H1 (cell line): Measurements from ENCODE around the gene UNC119B. TPM values are rescaled to one million over a fixed set of nuclear protein-coding genes. Genes with fewer than 3 reads are reported as not detected.

Experiments used
- CTCF ChIA-PET: fragments of 300-600 bp; sonication (Branson Sonifier 250); formaldehyde crosslinking; loops from one replicate; lab custom pipeline; 2021; ENCODE audit not compliant: partially characterized antibody; lab: Charles Lee
- POLR2A ChIA-PET: fragments of 300-600 bp; sonication (Branson Sonifier 250); formaldehyde crosslinking; loops from one replicate; lab custom pipeline; 2021; ENCODE audit warnings: inconsistent platforms; ENCODE audit not compliant: partially characterized antibody; lab: Charles Lee
- DNase-seq, 2 experiments: peaks; one replicate each; pipeline versions ENCODE4 v3.0.0 to v3.0.0-alpha.2; 2010 to 2022; ENCODE audit warnings: low spot score in 2 of 2, low read depth in 1 of 2, mixed read lengths in 1 of 2
- FAIRE-seq: peaks from 2 replicates; lab custom pipeline; 2011; peaks lifted over from hg19 to GRCh38; lab: Jason Lieb, UNC
- H2AFZ ChIP-seq: 2 replicates; pipeline ENCODE4 v1.8.1; 2012; ENCODE audit warnings: low read length, inconsistent platforms
- H2AK5ac ChIP-seq: 2 replicates; pipeline ENCODE4 v1.6.1; 2013; ENCODE audit warnings: low read depth, low read length
- H2BK120ac ChIP-seq: replicated peaks from 2 replicates; pipeline ENCODE3; 2013; ENCODE audit warnings: low read depth, low read length, inconsistent platforms
- H2BK12ac ChIP-seq: 2 replicates; pipeline ENCODE4 v1.6.1; 2013; ENCODE audit warnings: low read depth, low read length
- H2BK15ac ChIP-seq: 2 replicates; pipeline ENCODE4 v1.6.1; 2013; ENCODE audit warnings: low read length
- H2BK20ac ChIP-seq: 2 replicates; pipeline ENCODE4 v1.6.1; 2013; ENCODE audit warnings: low read length
- H2BK5ac ChIP-seq: 2 replicates; pipeline ENCODE4 v1.6.1; 2013; ENCODE audit warnings: low read depth, low read length
- H3K14ac ChIP-seq: 2 replicates; pipeline ENCODE4 v1.6.1; 2013; ENCODE audit warnings: inconsistent platforms; ENCODE audit not compliant: insufficient read length
- H3K18ac ChIP-seq: 2 replicates; pipeline ENCODE4 v1.6.1; 2013; ENCODE audit warnings: low read length; ENCODE audit errors: extremely low read depth
- H3K23ac ChIP-seq: 2 replicates; pipeline ENCODE4 v1.6.1; 2013; ENCODE audit warnings: inconsistent platforms; ENCODE audit not compliant: insufficient read length
- H3K23me2 ChIP-seq: 2 replicates; pipeline ENCODE4 v1.6.1; 2013; ENCODE audit warnings: low read depth, low read length
- H3K27ac ChIP-seq: 2 replicates; pipeline ENCODE4 v1.6.1; 2011; ENCODE audit warnings: low read depth, low read length, inconsistent platforms
- H3K27me3 ChIP-seq, 4 experiments: replicated peaks in 1 of 4; 1 replicate in 1 of 4; 2 replicates in 3 of 4; pipeline versions ENCODE4 v1.6.1 to v1.8.1; 2011 to 2013; ENCODE audit warnings: low read length in 3 of 4, mild to moderate bottlenecking in 3 of 4, inconsistent platforms in 2 of 4, mixed read lengths in 2 of 4, moderate library complexity in 1 of 4; ENCODE audit not compliant: control insufficient read depth in 3 of 4, insufficient read depth in 3 of 4; ENCODE audit errors: extremely low read depth in 1 of 4
- H3K36me3 ChIP-seq, 4 experiments: 2 replicates each; pipeline versions ENCODE4 v1.6.1 to v1.8.1; 2011 to 2013; ENCODE audit warnings: mild to moderate bottlenecking in 4 of 4, low read length in 3 of 4, moderate library complexity in 2 of 4, control low read depth in 1 of 4, inconsistent platforms in 1 of 4; ENCODE audit not compliant: insufficient read depth in 4 of 4, control insufficient read depth in 2 of 4
- H3K4ac ChIP-seq: replicated peaks from 2 replicates; pipeline ENCODE3; 2013; ENCODE audit warnings: low read length, low read depth, mixed read lengths, inconsistent platforms; ENCODE audit not compliant: insufficient read length
- H3K4me1 ChIP-seq, 4 experiments: replicated peaks in 1 of 4; 1 replicate in 1 of 4; 2 replicates in 3 of 4; pipeline versions ENCODE4 v1.6.1 to v1.8.1; 2011 to 2013; ENCODE audit warnings: low read length in 3 of 4, inconsistent platforms in 2 of 4, mixed read lengths in 1 of 4; ENCODE audit not compliant: insufficient read depth in 4 of 4, control insufficient read depth in 3 of 4
- H3K4me2 ChIP-seq, 2 experiments: 2 replicates each; pipeline versions ENCODE4 v1.6.1 to v1.8.1; 2011 to 2013; ENCODE audit warnings: low read depth in 2 of 2, low read length in 2 of 2, control low read depth in 1 of 2, inconsistent platforms in 1 of 2, mild to moderate bottlenecking in 1 of 2; ENCODE audit not compliant: insufficient read depth in 1 of 2
- H3K4me3 ChIP-seq, 4 experiments: fragments of 200-600, 300-600 bp in 1 of 4; sonication (generic), shearing (Covaris generic), sonication (Bioruptor Twin) in 1 of 4; 2 replicates each; pipeline versions ENCODE4 v1.5.1 to v1.8.1; 2011 to 2016; ENCODE audit warnings: low read length in 4 of 4, low read depth in 3 of 4, control low read depth in 2 of 4, inconsistent platforms in 2 of 4, mild to moderate bottlenecking in 2 of 4, mixed read lengths in 1 of 4, moderate library complexity in 1 of 4; ENCODE audit not compliant: insufficient read depth in 2 of 4; ENCODE audit errors: extremely low read depth in 1 of 4
- H3K56ac ChIP-seq: replicated peaks from 2 replicates; pipeline ENCODE3; 2013; ENCODE audit warnings: low read depth, mild to moderate bottlenecking, mixed read lengths, low read length, inconsistent platforms; ENCODE audit not compliant: insufficient read length
- H3K79me1 ChIP-seq: 2 replicates; pipeline ENCODE4 v1.6.1; 2013; ENCODE audit warnings: low read depth, low read length, control low read depth
- H3K79me2 ChIP-seq, 2 experiments: 2 replicates each; pipeline versions ENCODE4 v1.6.1 to v1.8.1; 2012 to 2013; ENCODE audit warnings: low read length in 2 of 2, mild to moderate bottlenecking in 2 of 2, inconsistent platforms in 1 of 2; ENCODE audit not compliant: insufficient read depth in 2 of 2, control insufficient read depth in 1 of 2
- H3K9ac ChIP-seq, 4 experiments: replicated peaks in 1 of 4; 1 replicate in 1 of 4; 2 replicates in 3 of 4; pipeline versions ENCODE4 v1.6.1 to v1.8.1; 2011 to 2013; ENCODE audit warnings: low read depth in 3 of 4, low read length in 3 of 4, control low read depth in 2 of 4, mild to moderate bottlenecking in 2 of 4, moderate library complexity in 2 of 4, inconsistent platforms in 1 of 4; ENCODE audit errors: extremely low read depth in 1 of 4
- H3K9me3 ChIP-seq, 2 experiments: 2 replicates each; pipeline versions ENCODE4 v1.6.1 to v1.8.1; 2012 to 2013; ENCODE audit warnings: mild to moderate bottlenecking in 2 of 2, moderate library complexity in 2 of 2, control low read depth in 1 of 2, inconsistent platforms in 1 of 2, low read depth in 1 of 2, low read length in 1 of 2, mixed read lengths in 1 of 2; ENCODE audit not compliant: insufficient read depth in 2 of 2
- H4K20me1 ChIP-seq, 2 experiments: replicated peaks in 1 of 2; 2 replicates each; pipeline versions ENCODE3 to v1.8.1; 2011 to 2013; ENCODE audit warnings: inconsistent platforms in 2 of 2, low read length in 2 of 2, mild to moderate bottlenecking in 1 of 2; ENCODE audit not compliant: insufficient read depth in 2 of 2, control insufficient read depth in 1 of 2
- H4K5ac ChIP-seq: 2 replicates; pipeline ENCODE4 v1.6.1; 2013; ENCODE audit warnings: low read length, low read depth, mixed read lengths, inconsistent platforms; ENCODE audit not compliant: insufficient read length
- H4K8ac ChIP-seq: 2 replicates; pipeline ENCODE4 v1.8.0; 2013; ENCODE audit warnings: mild to moderate bottlenecking, moderate library complexity, low read length, inconsistent platforms; ENCODE audit not compliant: insufficient read depth; ENCODE audit errors: extremely low read depth
- H4K91ac ChIP-seq: replicated peaks from 2 replicates; pipeline ENCODE3; 2013; ENCODE audit warnings: low read length, mixed read lengths, inconsistent platforms; ENCODE audit not compliant: insufficient read length
- CBX5 ChIP-seq: fragments of 300-800, 300-1000 bp; sonication (generic); IDR thresholded peaks from 2 replicates; pipeline ENCODE4 v1.7.1; 2016; ENCODE audit warnings: antibody characterized with exemption, low read length, low read depth
- CEBPB ChIP-seq: IDR thresholded peaks from 2 replicates; pipeline ENCODE4 v1.6.1; 2012; ENCODE audit warnings: low read depth, low read length
- CHD2 ChIP-seq: IDR thresholded peaks from 2 replicates; pipeline ENCODE4 v1.6.1; 2012; ENCODE audit warnings: low read length, improper control_type of control experiment
- EP300 ChIP-seq, 2 experiments: IDR thresholded peaks; 1 replicate in 1 of 2; 2 replicates in 1 of 2; pipeline ENCODE4 v1.6.1; 2011 to 2012; ENCODE audit warnings: low read depth in 2 of 2, low read length in 2 of 2, mild to moderate bottlenecking in 2 of 2, borderline replicate concordance in 1 of 2, inconsistent platforms in 1 of 2, moderate library complexity in 1 of 2
- KDM4A ChIP-seq: IDR thresholded peaks from one replicate; pipeline ENCODE4 v1.7.1; 2012; ENCODE audit warnings: low read depth, mild to moderate bottlenecking, moderate library complexity, low read length, inconsistent platforms; ENCODE audit not compliant: severe bottlenecking
- NANOG ChIP-seq: IDR thresholded peaks from 2 replicates; pipeline ENCODE4 v1.6.1; 2011; ENCODE audit warnings: low read length, low read depth, mild to moderate bottlenecking, inconsistent platforms; ENCODE audit not compliant: insufficient read depth, poor library complexity, severe bottlenecking
- POLR2A ChIP-seq, 2 experiments: IDR thresholded peaks; 1 replicate in 1 of 2; 2 replicates in 1 of 2; pipeline ENCODE4 v1.6.1; 2011; ENCODE audit warnings: low read depth in 2 of 2, low read length in 2 of 2, mild to moderate bottlenecking in 2 of 2; ENCODE audit errors: control extremely low read depth in 1 of 2
- POU5F1 ChIP-seq: IDR thresholded peaks from 2 replicates; pipeline ENCODE4 v1.6.1; 2011; ENCODE audit warnings: low read depth, mild to moderate bottlenecking, low read length, moderate library complexity
- SIRT6 ChIP-seq: IDR thresholded peaks from one replicate; pipeline ENCODE4 v1.7.1; 2012; ENCODE audit warnings: low read length, inconsistent platforms
- SP2 ChIP-seq: IDR thresholded peaks from 2 replicates; pipeline ENCODE4 v1.6.1; 2012; ENCODE audit warnings: mild to moderate bottlenecking, low read length, inconsistent platforms
- WGBS, 2 experiments: shearing (Covaris generic) in 1 of 2; methylation state at CpG; one replicate each; pipeline versions ENCODE4 v1.1.6 to v1.1.7; 2013 to 2015; ENCODE audit warnings: low lambda C conversion rate in 2 of 2, mixed read lengths in 2 of 2, inconsistent platforms in 1 of 2, low coverage in 1 of 2, missing lambda C conversion rate in 1 of 2; ENCODE audit not compliant: insufficient replicate concordance in 2 of 2, insufficient coverage in 1 of 2, insufficient read length in 1 of 2; ENCODE audit errors: extremely low coverage in 1 of 2, missing lambda C conversion rate in 1 of 2; 5-methylcytosine and 5-hydroxymethylcytosine counted together
- polyA plus RNA-seq, 7 experiments: library from polyadenylated mRNA; depleted of rRNA in 3 of 7; stranded (reverse) in 5 of 7; unstranded in 2 of 7; fragments of >200 nt in 5 of 7; fragments of 200-250 nt in 2 of 7; gene quantifications; 1 replicate in 5 of 7; 2 replicates in 1 of 7; 4 replicates in 1 of 7; pipeline versions ENCODE4 v1.2.1 to v1.2.3, GENCODE V29; 2011 to 2013; ENCODE audit warnings: missing spikeins in 2 of 7, mixed read lengths in 2 of 7
- total RNA-seq: library from RNA; stranded (reverse); fragmentation: NEBNext Ultra II Directional; extraction: Animal tissue kit (Norgen Biotek cat#: 25700); gene quantifications from 2 replicates; pipeline ENCODE4 v1.2.1, GENCODE V29; 2021
- TF ChIP-seq, protein P1 (sequence below): IDR thresholded peaks from 2 replicates; pipeline ENCODE4 v1.6.1; 2012; ENCODE audit warnings: inconsistent platforms

Gene UNC119B
- total and polyA plus RNA-seq, 2 of the 8 experiments (the other 6 are each of a cell fraction or from before 2014, with no cell fraction given), result 40.5 to 50.1 TPM

DNA sequence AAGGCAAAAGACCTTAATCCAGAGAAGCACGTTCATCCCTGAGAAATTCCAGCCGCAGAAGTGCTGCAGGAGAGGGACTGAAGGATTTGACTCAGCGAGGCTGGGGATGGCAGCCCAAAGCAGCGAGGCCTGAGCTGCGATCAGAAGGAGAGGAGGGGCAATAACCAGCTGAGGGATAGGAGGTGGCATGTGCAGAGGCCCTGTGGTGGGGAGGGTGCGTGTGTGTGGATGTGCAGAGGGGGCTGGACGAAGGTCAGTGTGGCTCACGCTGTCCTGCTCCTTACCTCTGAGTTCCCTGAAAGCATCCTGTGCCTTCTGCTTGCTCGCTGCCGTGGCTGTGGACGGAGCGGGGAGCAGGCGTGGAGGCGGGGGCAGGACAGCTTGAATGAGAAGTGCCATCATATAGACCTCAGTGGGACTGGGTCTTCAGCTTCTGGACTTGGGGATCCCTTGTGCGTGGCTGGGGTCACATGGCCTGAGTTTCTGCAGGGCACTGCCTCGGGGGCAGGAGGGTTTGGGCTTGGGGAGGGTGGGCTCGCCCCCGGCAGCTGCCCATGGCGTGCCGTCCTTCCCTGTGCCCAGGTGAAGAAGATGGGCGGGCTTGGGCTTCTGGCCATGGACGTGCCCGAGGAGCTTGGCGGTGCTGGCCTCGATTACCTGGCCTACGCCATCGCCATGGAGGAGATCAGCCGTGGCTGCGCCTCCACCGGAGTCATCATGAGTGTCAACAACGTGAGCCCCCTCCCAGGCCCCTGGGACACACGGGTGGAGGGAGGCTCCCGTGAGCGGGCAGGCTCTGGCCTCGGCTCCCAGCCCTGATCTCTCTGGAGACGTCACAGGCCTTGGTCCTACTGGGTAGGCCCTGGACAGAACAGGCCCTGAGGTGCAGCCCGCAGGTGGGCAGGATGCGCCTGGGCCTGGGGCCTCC is 26.4 kb downstream of the UNC119B start:
- H3K4me2 ChIP-seq, result no peak overlapping the region
- H2BK120ac ChIP-seq, result no peak overlapping the region
- POLR2A ChIA-PET, result no interaction called here
- TF ChIP-seq SIRT6 (no peak), POU5F1 (no peak), EP300 (IDR thresholded peaks at IDR 0.05; ENCODE audit: borderline replicate concordance in 1 of 2, low read depth in 2 of 2, low read length in 2 of 2) (no peak), POLR2A (IDR thresholded peaks at IDR 0.05; ENCODE audit: control extremely low read depth in 1 of 2, low read depth in 2 of 2, low read length in 2 of 2) (no peak), NANOG (no peak), CBX5 (no peak), CHD2 (no peak), SP2 (no peak), KDM4A (no peak), CEBPB (no peak)
- TF ChIP-seq, protein P1, sequence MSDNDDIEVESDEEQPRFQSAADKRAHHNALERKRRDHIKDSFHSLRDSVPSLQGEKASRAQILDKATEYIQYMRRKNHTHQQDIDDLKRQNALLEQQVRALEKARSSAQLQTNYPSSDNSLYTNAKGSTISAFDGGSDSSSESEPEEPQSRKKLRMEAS, result no peak

More for the DNA sequence above, 26.4 kb downstream of the UNC119B start:
- H3K27me3 ChIP-seq, result no peaks in the 10 kb centered on the region
- H3K9me3 ChIP-seq, result no peaks in the 10 kb centered on the region; a peak in 1 of 4 replicates
- FAIRE-seq (no peak), DNase-seq (no peak)
- no peaks in the 10 kb centered on the region for H4K20me1 ChIP-seq
- peak overlapping the region; percentile 51; the same call in 1 of the 2 replicates for H4K8ac ChIP-seq
- no peaks in the 10 kb centered on the region for H3K79me1 ChIP-seq
- H2AK5ac ChIP-seq, result peak overlapping the region; percentile 32; the same call in 1 of the 2 replicates
- no peak overlapping the region for H3K4me3 ChIP-seq
- no peaks in the 10 kb centered on the region for H3K23me2 ChIP-seq
- H3K79me2 ChIP-seq, result no peaks in the 10 kb centered on the region
- 89% methylated on average over 22 of the region's 38 CpGs; no CpG with 5 or more reads in 1 of the 2 experiments for WGBS, 2 experiments
- H2BK20ac ChIP-seq, result no peak overlapping the region
- no peak overlapping the region for H3K27ac ChIP-seq
- no peak overlapping the region for H3K56ac ChIP-seq
- no peak overlapping the region for H3K18ac ChIP-seq
- H4K5ac ChIP-seq, result no peak overlapping the region
- H2BK12ac ChIP-seq, result no peak overlapping the region
- no peaks in the 10 kb centered on the region; a peak in 1 of 8 replicates for H3K36me3 ChIP-seq
- H4K91ac ChIP-seq, result no peak overlapping the region
- no peaks in the 10 kb centered on the region for H3K4me1 ChIP-seq
- H3K4ac ChIP-seq, result no peak overlapping the region
- H3K9ac ChIP-seq, result no peak overlapping the region
- no peak overlapping the region for H2BK5ac ChIP-seq
- no peak overlapping the region for H3K14ac ChIP-seq
- H3K23ac ChIP-seq, result no peak overlapping the region
- CTCF ChIA-PET, result interaction anchor here (0.6 to 5.7 kb wide), 11 partner anchors 11 to 281 kb away, joined by 3 to 34 read pairs (median 4); no protein-coding TSS in a partner anchor
- no peak overlapping the region; the same call in 1 of the 2 replicates for H2BK15ac ChIP-seq
- H2AFZ ChIP-seq, result no peak overlapping the region
